GM12878 (cell line): ENCODE measurements around the gene TM9SF4. TPM values are rescaled to one million over a fixed set of nuclear protein-coding genes. Genes with fewer than 3 reads are reported as not detected.

Source experiments
- ATAC-seq: fragments of 200-7000 bp; cut with Tn5 transposase; 3 replicates; pipeline ENCODE4 v1.9.1; 2020; ENCODE audit warnings: mild to moderate bottlenecking, moderate library complexity
- BruUV-seq: library from RNA; stranded (reverse); fragments of 400-500 nt; replicated peaks from 2 replicates; lab custom pipeline; 2021; lab: Mats Ljungman, UMichigan
- CTCF ChIA-PET: fragments of 300-600 bp; sonication (Branson Sonifier 250); formaldehyde crosslinking; extraction: SDS; loops from one replicate; lab custom pipeline; 2021; ENCODE audit warnings: inconsistent platforms; lab: Yijun Ruan, JAX
- POLR2A ChIA-PET: fragments of 350-600 bp; formaldehyde crosslinking; extraction: SDS; loops from one replicate; lab custom pipeline; 2021; ENCODE audit warnings: inconsistent platforms; lab: Charles Lee
- RAD21 ChIA-PET: fragments of 300-600 bp; sonication (Branson Sonifier 250); formaldehyde crosslinking; loops from one replicate; lab custom pipeline; 2023; ENCODE audit warnings: antibody characterized with exemption; ENCODE audit not compliant: unreplicated experiment; lab: Charles Lee
- SMC1A ChIA-PET: fragments of 300-600 bp; sonication (Branson Sonifier 250); formaldehyde crosslinking; loops from one replicate; lab custom pipeline; 2023; ENCODE audit not compliant: unreplicated experiment, uncharacterized antibody; lab: Charles Lee
- DNase-seq: peaks from one replicate; pipeline ENCODE4 v3.0.0-alpha.2; 2011; ENCODE audit warnings: low read depth, low spot score
- FAIRE-seq: peaks from 3 replicates; lab custom pipeline; 2011; peaks lifted over from hg19 to GRCh38; lab: Jason Lieb, UNC
- H2AFZ ChIP-seq: 2 replicates; pipeline ENCODE4 v1.6.0; 2011; ENCODE audit warnings: low read depth, low read length, control low read depth; ENCODE audit not compliant: control insufficient read depth
- H3K27ac ChIP-seq: 2 replicates; pipeline ENCODE4 v1.5.1; 2011; ENCODE audit warnings: control low read depth; ENCODE audit not compliant: control insufficient read depth, insufficient read depth
- H3K27me3 ChIP-seq, 2 experiments: replicated peaks in 1 of 2; 2 replicates each; pipeline versions ENCODE4 v1.6.0 to v1.6.1; 2011; ENCODE audit warnings: low read length in 1 of 2; ENCODE audit not compliant: control insufficient read depth in 2 of 2, insufficient read depth in 2 of 2
- H3K36me3 ChIP-seq, 2 experiments: 2 replicates each; pipeline ENCODE4 v1.5.1; 2011; ENCODE audit warnings: low read length in 1 of 2; ENCODE audit not compliant: control insufficient read depth in 2 of 2, insufficient read depth in 2 of 2
- H3K4me1 ChIP-seq: 2 replicates; pipeline ENCODE4 v1.6.1; 2011; ENCODE audit warnings: mild to moderate bottlenecking, low read length, moderate library complexity, mixed read lengths; ENCODE audit not compliant: control insufficient read depth, insufficient read depth
- H3K4me2 ChIP-seq: 2 replicates; pipeline ENCODE4 v1.6.0; 2011; ENCODE audit warnings: control low read depth; ENCODE audit not compliant: control insufficient read depth, insufficient read depth
- H3K4me3 ChIP-seq: fragments of 200-600 bp; sonication (generic); 2 replicates; pipeline ENCODE4 v1.5.1; 2016
- H3K79me2 ChIP-seq: 2 replicates; pipeline ENCODE4 v1.6.0; 2011; ENCODE audit warnings: low read length; ENCODE audit not compliant: control insufficient read depth, insufficient read depth
- H3K9ac ChIP-seq: 2 replicates; pipeline ENCODE4 v1.8.0; 2011; ENCODE audit warnings: low read length, control low read depth, mixed read lengths; ENCODE audit not compliant: control insufficient read depth, insufficient read depth
- H3K9me3 ChIP-seq: replicated peaks from 3 replicates; pipeline ENCODE4 v1.5.1; 2011; ENCODE audit warnings: mild to moderate bottlenecking, low read length; ENCODE audit not compliant: control insufficient read depth, insufficient read depth
- H4K20me1 ChIP-seq: 2 replicates; pipeline ENCODE4 v1.6.0; 2011; ENCODE audit not compliant: control insufficient read depth, insufficient read depth
- CBX3 ChIP-seq: fragments of 200-600 bp; sonication (generic); IDR thresholded peaks from 2 replicates; pipeline ENCODE4 v1.6.1; 2016; ENCODE audit warnings: low read depth, borderline replicate concordance
- NRF1 ChIP-seq: conservative IDR thresholded peaks from 2 replicates; pipeline ENCODE4 v1.6.1; 2011; ENCODE audit warnings: mild to moderate bottlenecking, low read depth, low read length, improper control_type of control experiment
- POLR2AphosphoS5 ChIP-seq: IDR thresholded peaks from 2 replicates; pipeline ENCODE4 v1.6.1; 2011; ENCODE audit warnings: mild to moderate bottlenecking, low read length, inconsistent platforms
- RBBP5 ChIP-seq: fragments of 200-600 bp; sonication (generic); conservative IDR thresholded peaks from 2 replicates; pipeline ENCODE4 v1.6.1; 2016
- STAT1 ChIP-seq: fragments of 450-650 bp; conservative IDR thresholded peaks from 2 replicates; pipeline ENCODE4 v1.6.1; 2014; ENCODE audit warnings: antibody characterized with exemption, mild to moderate bottlenecking
- WGBS: methylation state at CpG from one replicate; pipeline ENCODE4 v1.1.6; 2016; ENCODE audit warnings: low lambda C conversion rate; ENCODE audit not compliant: insufficient replicate concordance, insufficient coverage; ENCODE audit errors: missing lambda C conversion rate; 5-methylcytosine and 5-hydroxymethylcytosine counted together
- in situ Hi-C: fragments of 300-500 bp; cut with MboI; formaldehyde crosslinking; loops from 9 replicates; pipeline ENCODE4 v1.14.3; 2018; ENCODE audit warnings: mixed read lengths
- intact Hi-C: fragments of 100-400 bp; cut with micrococcal nuclease; formaldehyde crosslinking; loops from one replicate; pipeline ENCODE4 v1.14.2; 2022; ENCODE audit not compliant: unreplicated experiment
- polyA plus RNA-seq, 11 experiments: library from polyadenylated mRNA; depleted of rRNA in 4 of 11; unstranded in 6 of 11; stranded (reverse) in 5 of 11; fragments of >200 nt; fragmentation: Nextera tagmentation in 4 of 11; fragmentation: Illumina TruSeq in 1 of 11; extraction: Ambion mirVana in 4 of 11; extraction: Trizol in 1 of 11; gene quantifications; 1 replicate in 1 of 11; 2 replicates in 10 of 11; pipeline versions ENCODE4 v1.2.1 to v1.2.3, GENCODE V29; 2011 to 2016; ENCODE audit warnings: inconsistent platforms in 2 of 11, missing spikeins in 2 of 11, low read depth in 1 of 11
- total RNA-seq, 4 experiments: library from RNA; depleted of rRNA in 3 of 4; stranded (reverse); fragments of >200 nt in 3 of 4; fragmentation: Illumina TruSeq in 1 of 4; extraction: Trizol in 1 of 4; gene quantifications; 2 replicates each; pipeline versions ENCODE4 v1.2.1 to v1.2.3, GENCODE V29; 2013 to 2021
- TF ChIP-seq, protein P1 (sequence below): IDR thresholded peaks from 2 replicates; pipeline ENCODE4 v1.6.1; 2011; ENCODE audit warnings: low read depth, low read length, improper control_type of control experiment, borderline replicate concordance
- TF ChIP-seq, protein P2 (sequence below): fragments of 450-650 bp; IDR thresholded peaks from 2 replicates; pipeline ENCODE4 v1.6.1; 2017; ENCODE audit warnings: mild to moderate bottlenecking, moderate library complexity

Gene TM9SF4
- total and polyA plus RNA-seq, 10 of the 15 experiments (the other 5 are each of a cell fraction or from before 2014, with no cell fraction given) = 8.5 to 47.8 (median 24.3) TPM

DNA sequence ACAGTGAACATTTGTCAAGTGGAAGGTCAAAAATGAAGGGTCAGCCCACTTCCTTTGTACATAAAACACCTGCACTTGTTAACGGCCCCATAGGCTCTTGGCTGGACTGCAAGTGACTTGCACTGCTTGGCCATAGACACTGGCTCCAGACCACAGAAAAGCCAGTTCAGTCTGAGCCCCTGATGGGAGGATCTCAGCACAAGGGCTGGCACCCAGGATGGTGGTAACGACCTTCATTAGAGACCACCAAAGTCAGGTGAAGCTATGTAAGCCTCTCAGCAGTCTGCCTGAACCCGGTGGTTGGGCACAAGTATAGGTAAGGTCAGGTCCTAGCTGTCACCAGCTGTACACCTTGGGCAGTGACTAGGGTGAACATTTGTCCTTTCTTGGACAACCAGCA lies 81.9 kb downstream of the TM9SF4 start:
- H3K9ac ChIP-seq = no peak overlapping the region
- ChIA-PET SMC1A (interaction anchor here (1.4 kb wide), 1 partner anchor 10 kb away, joined by 5 read pairs; no protein-coding TSS in a partner anchor), RAD21 (no interaction called here), CTCF (no interaction called here)
- intact Hi-C loops = no loop called here
- H4K20me1 ChIP-seq = no peaks in the 10 kb centered on the region; the same call in 1 of the 2 replicates
- H3K4me3 ChIP-seq = no peak overlapping the region
- H3K9me3 ChIP-seq = no peaks in the 10 kb centered on the region
- no peak overlapping the region for H3K27ac ChIP-seq
- no peaks in the 10 kb centered on the region for H3K79me2 ChIP-seq
- in situ Hi-C loops = no loop called here
- WGBS = 62% methylated on average over 3 of the region's 3 CpGs
- no TSS peak for BruUV-seq
- TF ChIP-seq POLR2AphosphoS5 (0 out of 2 replicates have a peak, but pooled peaks have one; percentile 33), RBBP5 (no peak)
- TF ChIP-seq, all 136 proteins: peak for 1
- H3K27me3 ChIP-seq = no peaks in the 10 kb centered on the region
- H2AFZ ChIP-seq = no peak overlapping the region
- FAIRE-seq = no peak
- peak; percentile 11; the same call in 2 of the 3 replicates for ATAC-seq
- POLR2A ChIA-PET = interaction anchor here (0.6 kb wide), 1 partner anchor 328 kb away, joined by 5 read pairs; no protein-coding TSS in a partner anchor
- no peaks in the 10 kb centered on the region for H3K4me1 ChIP-seq
- peaks cover 12 to 21% of the 10 kb centered on the region in 2 experiments for H3K36me3 ChIP-seq
- no peak overlapping the region for H3K4me2 ChIP-seq
- no peak for DNase-seq

DNA sequence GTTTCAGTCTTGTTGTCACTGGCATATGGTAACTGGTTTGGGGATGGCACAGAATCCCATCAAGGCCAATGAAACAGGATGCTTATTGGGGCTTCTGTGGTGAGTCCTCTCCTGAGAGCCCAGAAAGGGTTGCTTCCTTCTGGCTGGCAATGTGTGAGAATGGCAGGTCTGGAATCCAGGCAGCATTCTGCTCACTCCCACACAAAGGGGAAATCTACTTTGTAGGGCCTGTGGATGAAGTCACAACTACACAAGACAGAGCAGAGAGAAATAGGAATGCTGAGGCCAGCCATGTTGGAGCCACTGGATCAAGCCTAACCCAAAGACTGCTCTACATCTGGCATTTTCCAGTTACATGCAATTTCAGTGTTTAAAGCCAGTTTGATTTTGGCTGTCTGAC lies 82.4 kb downstream of the TM9SF4 start:
- no peaks in the 10 kb centered on the region for H3K4me1 ChIP-seq
- RAD21 ChIA-PET = no interaction called here
- SMC1A ChIA-PET = interaction anchor here (0.9 to 2.5 kb wide), 3 partner anchors 10 to 13 kb away, joined by 3 to 5 read pairs (median 5); no protein-coding TSS in a partner anchor
- H3K9ac ChIP-seq = no peak overlapping the region
- H2AFZ ChIP-seq = no peak overlapping the region
- H3K4me2 ChIP-seq = no peak overlapping the region
- DNase-seq = no peak
- ATAC-seq = no peak; the same call in 2 of the 3 replicates
- H3K27me3 ChIP-seq = no peaks in the 10 kb centered on the region
- H3K27ac ChIP-seq = no peak overlapping the region
- no peak for FAIRE-seq
- intact Hi-C loops (no loop called here), in situ Hi-C loops (no loop called here)
- no TSS peak for BruUV-seq
- CTCF ChIA-PET = interaction anchor here (1.1 kb wide), 1 partner anchor 157 kb away, joined by 3 read pairs; no protein-coding TSS in a partner anchor
- POLR2A ChIA-PET = no interaction called here
- no peaks in the 10 kb centered on the region for H3K9me3 ChIP-seq
- no peaks in the 10 kb centered on the region; the same call in 1 of the 2 replicates for H4K20me1 ChIP-seq
- TF ChIP-seq, protein P1, sequence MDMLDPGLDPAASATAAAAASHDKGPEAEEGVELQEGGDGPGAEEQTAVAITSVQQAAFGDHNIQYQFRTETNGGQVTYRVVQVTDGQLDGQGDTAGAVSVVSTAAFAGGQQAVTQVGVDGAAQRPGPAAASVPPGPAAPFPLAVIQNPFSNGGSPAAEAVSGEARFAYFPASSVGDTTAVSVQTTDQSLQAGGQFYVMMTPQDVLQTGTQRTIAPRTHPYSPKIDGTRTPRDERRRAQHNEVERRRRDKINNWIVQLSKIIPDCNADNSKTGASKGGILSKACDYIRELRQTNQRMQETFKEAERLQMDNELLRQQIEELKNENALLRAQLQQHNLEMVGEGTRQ = no peak
- TF ChIP-seq NRF1 (no peak), POLR2AphosphoS5 (0 out of 2 replicates have a peak, but pooled peaks have one; percentile 3), STAT1 (no peak), CBX3 (no peak)
- TF ChIP-seq, protein P2, sequence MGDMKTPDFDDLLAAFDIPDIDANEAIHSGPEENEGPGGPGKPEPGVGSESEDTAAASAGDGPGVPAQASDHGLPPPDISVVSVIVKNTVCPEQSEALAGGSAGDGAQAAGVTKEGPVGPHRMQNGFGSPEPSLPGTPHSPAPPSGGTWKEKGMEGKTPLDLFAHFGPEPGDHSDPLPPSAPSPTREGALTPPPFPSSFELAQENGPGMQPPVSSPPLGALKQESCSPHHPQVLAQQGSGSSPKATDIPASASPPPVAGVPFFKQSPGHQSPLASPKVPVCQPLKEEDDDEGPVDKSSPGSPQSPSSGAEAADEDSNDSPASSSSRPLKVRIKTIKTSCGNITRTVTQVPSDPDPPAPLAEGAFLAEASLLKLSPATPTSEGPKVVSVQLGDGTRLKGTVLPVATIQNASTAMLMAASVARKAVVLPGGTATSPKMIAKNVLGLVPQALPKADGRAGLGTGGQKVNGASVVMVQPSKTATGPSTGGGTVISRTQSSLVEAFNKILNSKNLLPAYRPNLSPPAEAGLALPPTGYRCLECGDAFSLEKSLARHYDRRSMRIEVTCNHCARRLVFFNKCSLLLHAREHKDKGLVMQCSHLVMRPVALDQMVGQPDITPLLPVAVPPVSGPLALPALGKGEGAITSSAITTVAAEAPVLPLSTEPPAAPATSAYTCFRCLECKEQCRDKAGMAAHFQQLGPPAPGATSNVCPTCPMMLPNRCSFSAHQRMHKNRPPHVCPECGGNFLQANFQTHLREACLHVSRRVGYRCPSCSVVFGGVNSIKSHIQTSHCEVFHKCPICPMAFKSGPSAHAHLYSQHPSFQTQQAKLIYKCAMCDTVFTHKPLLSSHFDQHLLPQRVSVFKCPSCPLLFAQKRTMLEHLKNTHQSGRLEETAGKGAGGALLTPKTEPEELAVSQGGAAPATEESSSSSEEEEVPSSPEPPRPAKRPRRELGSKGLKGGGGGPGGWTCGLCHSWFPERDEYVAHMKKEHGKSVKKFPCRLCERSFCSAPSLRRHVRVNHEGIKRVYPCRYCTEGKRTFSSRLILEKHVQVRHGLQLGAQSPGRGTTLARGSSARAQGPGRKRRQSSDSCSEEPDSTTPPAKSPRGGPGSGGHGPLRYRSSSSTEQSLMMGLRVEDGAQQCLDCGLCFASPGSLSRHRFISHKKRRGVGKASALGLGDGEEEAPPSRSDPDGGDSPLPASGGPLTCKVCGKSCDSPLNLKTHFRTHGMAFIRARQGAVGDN = no peak
- peaks cover 14 to 21% of the 10 kb centered on the region in 2 experiments for H3K36me3 ChIP-seq
- H3K4me3 ChIP-seq = no peak overlapping the region
- no peaks in the 10 kb centered on the region for H3K79me2 ChIP-seq
